CD14-positive monocyte (primary cell): Measurements from ENCODE around the gene TMEM250. TPM values are rescaled to one million over a fixed set of nuclear protein-coding genes. Genes with fewer than 3 reads are reported as not detected.
A peak's percentile ranks its signal among the peaks of the same experiment; 100 is the strongest.

Source experiments
- DNase-seq, 3 donors: peaks; one replicate each; pipeline ENCODE4 v3.0.0-alpha.2; 2011 to 2022
- H2AFZ ChIP-seq: 2 replicates; pipeline ENCODE4 v1.6.0; 2012; ENCODE audit warnings: mild to moderate bottlenecking, low read depth, low read length, inconsistent platforms; ENCODE audit not compliant: insufficient read depth, poor library complexity, severe bottlenecking
- H3K27ac ChIP-seq, 2 donors: 1 replicate in 1 of 2; 2 replicates in 1 of 2; pipeline ENCODE4 v1.5.1; 2012 to 2013; ENCODE audit warnings: low read length in 2 of 2, control low read depth in 1 of 2, inconsistent platforms in 1 of 2, low read depth in 1 of 2, mild to moderate bottlenecking in 1 of 2
- H3K27me3 ChIP-seq, 2 donors: one replicate each; pipeline versions ENCODE4 v1.6.0 to v1.6.1; 2011 to 2013; ENCODE audit warnings: low read length in 2 of 2; ENCODE audit not compliant: control insufficient read depth in 2 of 2, insufficient read depth in 2 of 2
- H3K36me3 ChIP-seq, 2 donors: replicated peaks in 1 of 2; 1 replicate in 1 of 2; 2 replicates in 1 of 2; pipeline versions ENCODE4 v1.5.1 to v1.6.1; 2012 to 2013; ENCODE audit warnings: low read length in 2 of 2, control low read depth in 1 of 2, inconsistent platforms in 1 of 2, mild to moderate bottlenecking in 1 of 2; ENCODE audit not compliant: insufficient read depth in 2 of 2, control insufficient read depth in 1 of 2
- H3K4me1 ChIP-seq, 2 donors: 1 replicate in 1 of 2; 2 replicates in 1 of 2; pipeline versions ENCODE4 v1.5.1 to v1.6.1; 2012 to 2013; ENCODE audit warnings: low read length in 2 of 2, control low read depth in 1 of 2, inconsistent platforms in 1 of 2, mild to moderate bottlenecking in 1 of 2, moderate library complexity in 1 of 2; ENCODE audit not compliant: insufficient read depth in 2 of 2, control insufficient read depth in 1 of 2
- H3K4me2 ChIP-seq: replicated peaks from 2 replicates; pipeline ENCODE3; 2012; ENCODE audit warnings: low read length, moderate library complexity, mild to moderate bottlenecking; ENCODE audit not compliant: poor library complexity, severe bottlenecking; ENCODE audit errors: extremely low read depth
- H3K4me3 ChIP-seq, 3 experiments: fragments of 200-600 bp in 1 of 3; sonication (generic) in 1 of 3; replicated peaks in 1 of 3; 1 replicate in 2 of 3; 2 replicates in 1 of 3; pipeline ENCODE4 v1.5.1; 2011 to 2013; ENCODE audit warnings: low read length in 3 of 3, mild to moderate bottlenecking in 3 of 3, control low read depth in 2 of 3, low read depth in 2 of 3, inconsistent platforms in 1 of 3, moderate library complexity in 1 of 3
- H3K79me2 ChIP-seq: 2 replicates; pipeline ENCODE4 v1.6.0; 2012; ENCODE audit warnings: mild to moderate bottlenecking, control low read depth, inconsistent platforms, low read length, moderate library complexity; ENCODE audit not compliant: insufficient read depth
- H3K9ac ChIP-seq: 2 replicates; pipeline ENCODE4 v1.6.0; 2017; ENCODE audit warnings: low read length, mild to moderate bottlenecking; ENCODE audit not compliant: insufficient read depth, poor library complexity, severe bottlenecking
- H3K9me3 ChIP-seq, 2 donors: replicated peaks in 1 of 2; 1 replicate in 1 of 2; 2 replicates in 1 of 2; pipeline versions ENCODE4 v1.5.1 to v1.6.1; 2012 to 2013; ENCODE audit warnings: low read length in 2 of 2, control low read depth in 1 of 2; ENCODE audit not compliant: control insufficient read depth in 1 of 2, insufficient read depth in 1 of 2
- H4K20me1 ChIP-seq: 2 replicates; pipeline ENCODE4 v1.6.0; 2012; ENCODE audit warnings: mild to moderate bottlenecking, low read length, control low read depth, moderate library complexity; ENCODE audit not compliant: insufficient read depth
- H3K27ac Mint-ChIP-seq, 7 donors: one replicate each; pipeline ENCODE4 v1.8.0; 2020; ENCODE audit warnings: mild to moderate bottlenecking in 7 of 7, mixed read lengths in 7 of 7, moderate library complexity in 6 of 7, inconsistent platforms in 2 of 7
- H3K27me3 Mint-ChIP-seq, 3 donors: one replicate each; pipeline ENCODE4 v1.8.0; 2021 to 2022; ENCODE audit warnings: low read depth in 3 of 3, mild to moderate bottlenecking in 3 of 3, mixed read lengths in 3 of 3, moderate library complexity in 3 of 3, inconsistent platforms in 1 of 3
- H3K36me3 Mint-ChIP-seq, 2 donors: one replicate each; pipeline ENCODE4 v1.8.0; 2020; ENCODE audit warnings: mixed read lengths in 2 of 2, inconsistent platforms in 1 of 2, mild to moderate bottlenecking in 1 of 2
- H3K4me1 Mint-ChIP-seq: one replicate; pipeline ENCODE4 v1.8.0; 2020; ENCODE audit warnings: mild to moderate bottlenecking, mixed read lengths
- H3K4me3 Mint-ChIP-seq, 2 donors: one replicate each; pipeline ENCODE4 v1.8.0; 2020; ENCODE audit warnings: mild to moderate bottlenecking in 2 of 2, mixed read lengths in 2 of 2, moderate library complexity in 1 of 2
- H3K9me3 Mint-ChIP-seq, 7 donors: one replicate each; pipeline ENCODE4 v1.8.0; 2020 to 2022; ENCODE audit warnings: mixed read lengths in 7 of 7, mild to moderate bottlenecking in 6 of 7, moderate library complexity in 6 of 7, inconsistent platforms in 2 of 7
- WGBS: methylation state at CpG from one replicate; pipeline ENCODE4 v1.1.5; 2013; ENCODE audit warnings: missing lambda C conversion rate; ENCODE audit not compliant: insufficient coverage; 5-methylcytosine and 5-hydroxymethylcytosine counted together
- intact Hi-C, 2 donors: fragments of 100-400 bp; cut with micrococcal nuclease; formaldehyde crosslinking; loops; one replicate each; pipeline versions ENCODE4 v1.15.0 to v1.15.1; 2023
- polyA plus RNA-seq, 3 donors: library from polyadenylated mRNA; depleted of rRNA in 1 of 3; unstranded in 2 of 3; stranded (reverse) in 1 of 3; fragments of 300-500 nt in 2 of 3; fragments of >200 nt in 1 of 3; fragmentation: Illumina TruSeq in 2 of 3; gene quantifications; 1 replicate in 2 of 3; 2 replicates in 1 of 3; pipeline ENCODE4 v1.2.3, GENCODE V29; 2012 to 2021
- TF ChIP-seq, protein P1 (sequence below): fragments of 200-600 bp; IDR thresholded peaks from one replicate; pipeline ENCODE4 v1.8.0; 2022; ENCODE audit warnings: antibody characterized with exemption, mild to moderate bottlenecking

TMEM250 gene
- polyA plus RNA-seq, 3 donors: 11.0 to 38.0 (median 30.9) TPM

DNA sequence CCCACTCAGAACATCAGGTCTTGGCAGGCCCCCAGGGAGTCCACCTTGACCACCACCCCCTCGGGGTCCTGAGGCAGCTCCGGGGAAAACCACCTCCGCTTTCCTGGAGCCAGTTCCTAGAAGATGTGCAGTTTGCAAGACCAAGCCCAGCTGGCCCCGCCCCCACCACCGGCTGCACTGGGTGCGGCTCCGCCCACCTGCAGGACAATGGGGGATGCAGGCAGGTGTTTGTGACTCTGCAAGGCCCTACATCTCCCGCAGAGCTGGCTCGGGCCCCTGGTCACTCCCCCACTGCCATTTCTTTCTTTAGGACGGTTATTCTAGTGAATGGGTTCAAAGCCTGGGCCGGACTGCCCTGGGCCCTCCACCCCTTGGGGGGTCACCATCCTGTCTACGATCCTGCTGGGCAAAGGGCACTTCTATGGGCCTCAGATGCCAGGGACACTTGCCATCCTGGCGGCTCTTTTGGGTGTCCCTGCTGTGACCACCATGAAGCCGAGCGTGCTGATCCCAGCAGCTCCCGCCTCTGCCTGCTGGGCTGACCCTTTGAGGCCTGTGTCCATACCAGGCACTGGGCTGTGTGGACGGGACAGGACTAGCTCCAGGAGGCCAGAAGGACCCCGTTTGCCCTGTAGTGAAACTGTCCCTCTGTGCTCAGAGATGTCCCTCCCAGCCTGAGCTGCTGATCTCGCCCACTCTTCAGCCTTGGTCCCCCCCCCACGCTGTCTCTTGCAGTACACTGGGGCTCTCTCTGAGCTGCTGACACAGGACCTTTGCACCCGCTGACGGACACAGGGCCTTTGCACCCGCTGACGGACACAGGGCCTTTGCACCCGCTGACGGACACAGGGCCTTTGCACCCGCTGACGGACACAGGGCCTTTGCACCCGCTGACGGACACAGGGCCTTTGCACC lies 17.7 kb downstream of the TMEM250 start:
- H3K27me3 ChIP-seq: peaks cover 0 to 19% of the 10 kb centered on the region in 2 donors
- Mint-ChIP-seq H3K27ac (no peak overlapping the region), H3K4me3 (no peak overlapping the region), H3K36me3 (peaks cover 3 to 5% of the 10 kb centered on the region in 2 donors), H3K9me3 (peaks cover 0 to 3% (median 0%) of the 10 kb centered on the region in 7 donors), H3K27me3 (peaks cover 23 to 51% (median 31%) of the 10 kb centered on the region in 3 donors), H3K4me1 (peaks cover 29% of the 10 kb centered on the region)
- DNase-seq: no peak
- 89% methylated on average over 17 of the region's 30 CpGs for WGBS
- no peaks in the 10 kb centered on the region for H3K36me3 ChIP-seq
- H3K4me1 ChIP-seq: peaks cover 25 to 32% of the 10 kb centered on the region in 2 donors
- peaks cover 2% of the 10 kb centered on the region for H3K79me2 ChIP-seq
- H3K4me2 ChIP-seq: no peak overlapping the region
- no peaks in the 10 kb centered on the region for H3K9me3 ChIP-seq
- H3K27ac ChIP-seq: no peak overlapping the region
- no peak overlapping the region for H3K4me3 ChIP-seq
- H2AFZ ChIP-seq: no peak overlapping the region
- intact Hi-C loops: no loop called here
- TF ChIP-seq, protein P1, sequence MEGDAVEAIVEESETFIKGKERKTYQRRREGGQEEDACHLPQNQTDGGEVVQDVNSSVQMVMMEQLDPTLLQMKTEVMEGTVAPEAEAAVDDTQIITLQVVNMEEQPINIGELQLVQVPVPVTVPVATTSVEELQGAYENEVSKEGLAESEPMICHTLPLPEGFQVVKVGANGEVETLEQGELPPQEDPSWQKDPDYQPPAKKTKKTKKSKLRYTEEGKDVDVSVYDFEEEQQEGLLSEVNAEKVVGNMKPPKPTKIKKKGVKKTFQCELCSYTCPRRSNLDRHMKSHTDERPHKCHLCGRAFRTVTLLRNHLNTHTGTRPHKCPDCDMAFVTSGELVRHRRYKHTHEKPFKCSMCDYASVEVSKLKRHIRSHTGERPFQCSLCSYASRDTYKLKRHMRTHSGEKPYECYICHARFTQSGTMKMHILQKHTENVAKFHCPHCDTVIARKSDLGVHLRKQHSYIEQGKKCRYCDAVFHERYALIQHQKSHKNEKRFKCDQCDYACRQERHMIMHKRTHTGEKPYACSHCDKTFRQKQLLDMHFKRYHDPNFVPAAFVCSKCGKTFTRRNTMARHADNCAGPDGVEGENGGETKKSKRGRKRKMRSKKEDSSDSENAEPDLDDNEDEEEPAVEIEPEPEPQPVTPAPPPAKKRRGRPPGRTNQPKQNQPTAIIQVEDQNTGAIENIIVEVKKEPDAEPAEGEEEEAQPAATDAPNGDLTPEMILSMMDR: no peak
- peaks cover 12% of the 10 kb centered on the region for H4K20me1 ChIP-seq
- H3K9ac ChIP-seq: no peak overlapping the region

DNA sequence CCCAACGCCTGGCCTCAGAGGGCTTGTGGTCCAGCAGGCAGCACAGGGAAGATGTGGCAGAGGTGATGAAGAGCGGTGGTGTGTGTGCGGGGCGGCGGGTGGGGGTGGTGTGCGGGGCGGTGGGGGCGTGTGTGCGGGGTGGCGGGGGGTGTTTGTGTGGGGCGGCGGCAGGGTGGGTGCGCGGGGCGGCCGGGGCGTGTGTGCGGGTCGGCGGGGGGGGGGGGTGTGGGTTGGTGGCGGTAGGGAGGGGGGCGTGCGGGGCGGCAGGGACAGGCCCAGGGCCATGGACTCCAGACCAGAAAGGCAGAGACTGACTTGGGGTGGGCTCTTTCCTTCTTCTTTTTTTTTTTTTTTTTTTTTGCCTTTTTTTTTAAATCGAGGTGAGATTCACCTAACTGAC lies 19.1 kb downstream of the TMEM250 start:
- Histone ChIP-seq H3K27me3 (peaks cover 0 to 16% of the 10 kb centered on the region in 2 donors), H3K79me2 (peaks cover 11% of the 10 kb centered on the region), H3K36me3 (no peaks in the 10 kb centered on the region), H3K9ac (no peak overlapping the region), H3K9me3 (no peaks in the 10 kb centered on the region), H3K4me1 (peaks cover 16 to 23% of the 10 kb centered on the region in 2 donors), H4K20me1 (peaks cover under 1% of the 10 kb centered on the region), H2AFZ (no peak overlapping the region), H3K27ac (no peak overlapping the region), H3K4me2 (no peak overlapping the region), H3K4me3 (no peak overlapping the region)
- intact Hi-C loops: no loop called here
- H3K4me1 Mint-ChIP-seq: peaks cover 19% of the 10 kb centered on the region
- peaks cover 15 to 37% (median 19%) of the 10 kb centered on the region in 3 donors for H3K27me3 Mint-ChIP-seq
- TF ChIP-seq, protein P1: no peak
- no peak for DNase-seq
- H3K4me3 Mint-ChIP-seq: peak overlapping the region in 1 of 2 donors; percentile 85
- peaks cover 0 to 3% (median 0%) of the 10 kb centered on the region in 7 donors for H3K9me3 Mint-ChIP-seq
- H3K36me3 Mint-ChIP-seq: peaks cover 1 to 3% of the 10 kb centered on the region in 2 donors
- no peak overlapping the region for H3K27ac Mint-ChIP-seq
- whole genome bisulfite sequencing: no CpG with 5 or more reads among the region's 25 CpGs
